Calu3 (cell line): ENCODE results near the gene GASK1A. TPM values are rescaled to one million over a fixed set of nuclear protein-coding genes. Genes with fewer than 3 reads are reported as not detected.

Experiments used
- BruUV-seq: library from RNA; stranded (reverse); fragments of 400-500 nt; replicated peaks from 2 replicates; lab custom pipeline; 2021; lab: Mats Ljungman, UMichigan
- CTCF ChIA-PET: fragments of 300-600 bp; sonication (Branson Sonifier 250); formaldehyde crosslinking; loops from one replicate; lab custom pipeline; 2022; ENCODE audit warnings: antibody characterized with exemption; lab: Charles Lee
- DNase-seq: peaks from one replicate; pipeline ENCODE4 v3.0.0; 2022
- H3K27ac Mint-ChIP-seq: one replicate; pipeline ENCODE4 v1.8.0; 2022; ENCODE audit warnings: mixed read lengths; ENCODE audit not compliant: unreplicated experiment
- H3K27me3 Mint-ChIP-seq: one replicate; pipeline ENCODE4 v1.8.0; 2022; ENCODE audit warnings: mixed read lengths; ENCODE audit not compliant: unreplicated experiment
- H3K36me3 Mint-ChIP-seq: one replicate; pipeline ENCODE4 v1.8.0; 2022; ENCODE audit warnings: mild to moderate bottlenecking, moderate library complexity, mixed read lengths; ENCODE audit not compliant: insufficient read depth, unreplicated experiment
- H3K4me1 Mint-ChIP-seq: one replicate; pipeline ENCODE4 v1.8.0; 2022; ENCODE audit warnings: mild to moderate bottlenecking, low read depth, mixed read lengths; ENCODE audit not compliant: unreplicated experiment
- H3K4me3 Mint-ChIP-seq: one replicate; pipeline ENCODE4 v1.8.0; 2022; ENCODE audit warnings: mild to moderate bottlenecking, low read depth, moderate library complexity, mixed read lengths; ENCODE audit not compliant: unreplicated experiment
- H3K9me3 Mint-ChIP-seq: one replicate; pipeline ENCODE4 v1.8.0; 2022; ENCODE audit warnings: low read depth, mixed read lengths; ENCODE audit not compliant: unreplicated experiment
- intact Hi-C: fragments of 100-400 bp; cut with micrococcal nuclease; formaldehyde crosslinking; loops from one replicate; pipeline ENCODE4 v1.10.0; 2022; ENCODE audit not compliant: unreplicated experiment
- total RNA-seq: library from RNA; stranded (reverse); gene quantifications from 2 replicates; pipeline ENCODE4 v1.2.3, GENCODE V29; 2022
- TF ChIP-seq, protein P1 (sequence below): fragments of 200-600 bp; IDR thresholded peaks from one replicate; pipeline ENCODE4 v1.8.0; 2022; ENCODE audit warnings: antibody characterized with exemption; ENCODE audit not compliant: unreplicated experiment

Gene GASK1A
- total RNA-seq, 1 experiment from 2014 or later, result 2.3 TPM

DNA sequence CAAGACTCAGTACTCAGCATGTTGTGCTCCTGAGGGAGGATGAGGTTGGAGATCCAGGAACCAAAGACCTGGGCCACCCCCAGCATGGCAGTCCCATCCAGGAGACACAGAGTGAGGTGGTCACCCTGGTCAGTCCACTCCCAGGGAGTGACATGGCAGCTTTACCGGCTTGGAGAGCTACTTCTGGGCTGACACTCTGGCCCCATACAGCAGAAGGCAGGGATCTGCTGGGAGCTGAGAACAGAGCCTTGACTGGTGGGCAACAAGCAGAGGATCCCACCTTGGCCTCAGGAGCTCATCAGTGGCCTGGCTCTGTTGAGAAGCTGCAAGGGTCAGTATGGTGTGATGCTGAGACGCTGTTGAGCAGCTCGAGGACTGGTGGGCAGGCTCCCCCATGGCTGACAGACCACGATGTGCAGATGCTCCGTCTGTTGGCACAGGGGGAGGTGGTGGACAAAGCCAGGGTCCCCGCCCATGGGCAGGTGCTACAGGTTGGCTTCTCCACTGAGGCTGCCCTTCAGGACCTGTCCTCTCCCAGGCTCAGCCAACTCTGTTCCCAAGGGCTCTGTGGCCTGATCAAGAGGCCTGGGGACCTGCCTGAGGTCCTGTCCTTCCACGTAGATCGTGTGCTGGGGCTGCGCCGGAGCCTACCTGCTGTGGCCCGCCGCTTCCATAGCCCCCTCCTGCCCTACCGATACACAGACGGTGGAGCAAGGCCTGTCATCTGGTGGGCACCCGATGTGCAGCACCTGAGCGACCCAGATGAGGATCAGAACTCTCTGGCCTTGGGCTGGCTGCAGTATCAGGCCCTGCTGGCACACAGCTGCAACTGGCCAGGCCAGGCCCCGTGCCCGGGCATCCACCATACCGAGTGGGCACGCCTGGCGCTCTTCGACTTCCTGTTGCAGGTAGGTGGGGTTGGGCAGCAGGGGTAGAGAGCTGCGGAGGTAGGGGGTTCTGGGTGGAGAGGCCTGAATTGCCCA lies 53.8 kb downstream of the GASK1A start:
- Mint-ChIP-seq H3K4me1 (no peaks in the 10 kb centered on the region), H3K27ac (no peak overlapping the region), H3K9me3 (no peaks in the 10 kb centered on the region), H3K27me3 (peaks cover 29% of the 10 kb centered on the region), H3K36me3 (no peaks in the 10 kb centered on the region), H3K4me3 (no peak overlapping the region)
- intact Hi-C loops, result no loop called here
- CTCF ChIA-PET, result no interaction called here
- TF ChIP-seq, protein P1, sequence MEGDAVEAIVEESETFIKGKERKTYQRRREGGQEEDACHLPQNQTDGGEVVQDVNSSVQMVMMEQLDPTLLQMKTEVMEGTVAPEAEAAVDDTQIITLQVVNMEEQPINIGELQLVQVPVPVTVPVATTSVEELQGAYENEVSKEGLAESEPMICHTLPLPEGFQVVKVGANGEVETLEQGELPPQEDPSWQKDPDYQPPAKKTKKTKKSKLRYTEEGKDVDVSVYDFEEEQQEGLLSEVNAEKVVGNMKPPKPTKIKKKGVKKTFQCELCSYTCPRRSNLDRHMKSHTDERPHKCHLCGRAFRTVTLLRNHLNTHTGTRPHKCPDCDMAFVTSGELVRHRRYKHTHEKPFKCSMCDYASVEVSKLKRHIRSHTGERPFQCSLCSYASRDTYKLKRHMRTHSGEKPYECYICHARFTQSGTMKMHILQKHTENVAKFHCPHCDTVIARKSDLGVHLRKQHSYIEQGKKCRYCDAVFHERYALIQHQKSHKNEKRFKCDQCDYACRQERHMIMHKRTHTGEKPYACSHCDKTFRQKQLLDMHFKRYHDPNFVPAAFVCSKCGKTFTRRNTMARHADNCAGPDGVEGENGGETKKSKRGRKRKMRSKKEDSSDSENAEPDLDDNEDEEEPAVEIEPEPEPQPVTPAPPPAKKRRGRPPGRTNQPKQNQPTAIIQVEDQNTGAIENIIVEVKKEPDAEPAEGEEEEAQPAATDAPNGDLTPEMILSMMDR, result no peak
- no TSS peak for BruUV-seq
- no peak for DNase-seq

DNA sequence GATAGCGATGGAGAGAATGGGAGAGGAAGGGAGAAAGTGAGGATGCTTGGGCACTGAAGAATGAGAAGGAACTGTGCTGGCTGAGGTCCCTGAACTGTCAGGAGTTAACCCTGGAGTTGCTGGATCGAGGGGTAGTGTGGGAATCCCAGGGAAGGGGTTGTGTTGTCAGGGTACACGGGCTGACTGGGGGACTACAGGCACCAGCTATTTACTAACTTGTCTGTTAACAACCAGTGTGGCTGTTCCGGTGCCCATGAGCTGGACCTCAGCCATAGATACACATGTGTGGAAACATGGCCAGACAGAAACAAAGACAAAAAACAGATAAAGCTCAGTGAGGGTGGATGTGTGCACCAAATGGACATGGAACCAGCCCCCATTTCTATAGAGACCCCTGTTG lies 55.1 kb downstream of the GASK1A start:
- no peak overlapping the region for H3K27ac Mint-ChIP-seq
- CTCF ChIA-PET, result no interaction called here
- no peak for DNase-seq
- no peaks in the 10 kb centered on the region for H3K4me1 Mint-ChIP-seq
- intact Hi-C loops, result no loop called here
- H3K36me3 Mint-ChIP-seq, result no peaks in the 10 kb centered on the region
- H3K9me3 Mint-ChIP-seq, result no peaks in the 10 kb centered on the region
- BruUV-seq, result no TSS peak
- H3K4me3 Mint-ChIP-seq, result no peak overlapping the region
- TF ChIP-seq, protein P1, result no peak
- H3K27me3 Mint-ChIP-seq, result peaks cover 29% of the 10 kb centered on the region

DNA sequence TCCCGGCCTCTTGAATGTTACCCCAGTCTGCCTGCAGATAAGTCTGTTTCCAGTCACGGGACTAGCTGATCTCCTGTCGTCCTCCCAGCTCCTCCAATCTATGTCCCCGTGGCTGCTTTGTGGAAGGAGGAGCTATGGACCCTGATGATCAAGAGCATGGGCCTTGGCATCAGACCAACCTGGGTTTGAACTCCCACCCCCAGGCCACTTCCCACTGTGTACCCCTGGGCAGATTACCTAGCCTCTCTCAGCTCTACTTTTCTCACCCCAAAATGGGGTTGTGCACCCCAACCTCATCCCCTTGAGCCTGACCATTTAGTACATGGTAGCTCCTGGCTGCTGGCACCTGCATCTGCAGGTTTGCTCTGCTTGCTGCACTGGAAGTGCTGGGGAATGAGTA lies 55.8 kb downstream of the GASK1A start:
- Mint-ChIP-seq H3K4me3 (no peak overlapping the region), H3K9me3 (no peaks in the 10 kb centered on the region), H3K27me3 (peaks cover 29% of the 10 kb centered on the region), H3K4me1 (no peaks in the 10 kb centered on the region), H3K36me3 (no peaks in the 10 kb centered on the region), H3K27ac (no peak overlapping the region)
- CTCF ChIA-PET, result no interaction called here
- TF ChIP-seq, protein P1, result no peak
- DNase-seq, result no peak
- no TSS peak for BruUV-seq
- intact Hi-C loops, result no loop called here

DNA sequence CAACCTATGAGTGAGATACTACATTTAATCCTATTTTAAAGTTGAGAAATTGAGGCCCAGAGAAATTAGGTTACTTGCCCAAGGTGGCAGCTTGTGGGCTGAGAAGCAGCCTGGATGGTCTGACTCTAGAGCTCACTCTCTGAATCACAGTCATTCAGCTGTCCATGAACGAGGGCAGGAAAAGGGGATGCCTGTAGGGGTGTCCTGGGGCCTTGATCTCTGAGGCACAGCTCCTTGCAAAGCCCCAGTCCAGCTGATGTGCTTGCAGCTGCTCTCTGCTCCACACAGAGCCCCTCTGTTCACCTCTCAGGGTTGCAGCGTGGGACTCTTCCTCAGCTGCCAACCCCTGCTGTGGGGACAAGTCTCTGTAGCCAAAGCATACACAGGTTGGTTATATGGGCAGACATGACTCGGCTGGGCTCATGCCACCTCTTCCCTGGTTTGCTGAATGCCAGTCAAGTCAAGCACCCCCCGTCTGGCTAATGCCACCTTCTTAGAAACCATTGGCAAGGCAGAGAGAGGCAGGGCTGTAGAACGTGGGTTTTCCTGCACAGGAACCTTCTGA lies 56.8 kb downstream of the GASK1A start:
- H3K4me3 Mint-ChIP-seq, result no peak overlapping the region
- H3K4me1 Mint-ChIP-seq, result no peaks in the 10 kb centered on the region
- H3K27ac Mint-ChIP-seq, result no peak overlapping the region
- peaks cover 29% of the 10 kb centered on the region for H3K27me3 Mint-ChIP-seq
- no peaks in the 10 kb centered on the region for H3K36me3 Mint-ChIP-seq
- H3K9me3 Mint-ChIP-seq, result no peaks in the 10 kb centered on the region
- no TSS peak for BruUV-seq
- intact Hi-C loops, result no loop called here
- CTCF ChIA-PET, result no interaction called here
- TF ChIP-seq, protein P1, result no peak
- DNase-seq, result no peak
